ENCODE measurements around the gene ALG8. TPM values are rescaled to one million over a fixed set of nuclear protein-coding genes. Genes with fewer than 3 reads are reported as not detected.

Gene ALG8
- total and polyA plus RNA-seq, 2 donors from 2014 or later = 34.1 to 49.7 TPM

- intact Hi-C loops (cut with DNase I) = no loop called here
- H3K4me1 ChIP-seq (ENCODE audit: control insufficient read depth in 2 of 3, insufficient read depth in 2 of 3, low read depth in 1 of 3, low read length in 3 of 3) = peaks cover 4 to 6% (median 4%) of the 10 kb centered on the region in 3 donors
- no peak overlapping the region for H3K9ac ChIP-seq (ENCODE audit: low read length in 3 of 3)
- no peaks in the 10 kb centered on the region for H3K9me3 ChIP-seq (ENCODE audit: control insufficient read depth in 2 of 3, insufficient read depth in 1 of 3, low read length in 3 of 3)
- no peaks in the 10 kb centered on the region for H3K36me3 ChIP-seq (ENCODE audit: control insufficient read depth in 2 of 3, insufficient read depth in 3 of 3, low read length in 3 of 3)
- FAIRE-seq = no peak
- no peak overlapping the region for H3K27ac ChIP-seq (ENCODE audit: low read depth in 2 of 2, low read length in 2 of 2)
- no peak for DNase-seq
- H3K27me3 ChIP-seq (ENCODE audit: control insufficient read depth, insufficient read depth, low read length) = no peaks in the 10 kb centered on the region
- TF ChIP-seq CTCF (IDR thresholded peaks at IDR 0.05; ENCODE audit: borderline replicate concordance, extremely low read depth, insufficient read depth) = no peak
- H3K4me3 ChIP-seq (ENCODE audit: low read length in 3 of 3) = peak overlapping the region in 2 of 3 donors; percentile 70 to 95
Observed at GRCh38 chr11:78138291-78138690, 1.1 kb downstream of the ALG8 start.

GRCh38 chr11:78132475-78132874 is 7.0 kb downstream of the ALG8 start:
- DNase-seq (no peak), FAIRE-seq (no peak)
- H3K36me3 ChIP-seq (ENCODE audit: control insufficient read depth in 2 of 3, insufficient read depth in 3 of 3, low read length in 3 of 3) = no peaks in the 10 kb centered on the region
- no peaks in the 10 kb centered on the region for H3K27me3 ChIP-seq (ENCODE audit: control insufficient read depth, insufficient read depth, low read length)
- H3K9ac ChIP-seq (ENCODE audit: low read length in 3 of 3) = no peak overlapping the region
- no peaks in the 10 kb centered on the region for H3K4me1 ChIP-seq (ENCODE audit: control insufficient read depth in 2 of 3, insufficient read depth in 2 of 3, low read depth in 1 of 3, low read length in 3 of 3)
- no peak for TF ChIP-seq CTCF (IDR thresholded peaks at IDR 0.05; ENCODE audit: borderline replicate concordance, extremely low read depth, insufficient read depth)
- no peaks in the 10 kb centered on the region for H3K9me3 ChIP-seq (ENCODE audit: control insufficient read depth in 2 of 3, insufficient read depth in 1 of 3, low read length in 3 of 3)
- H3K4me3 ChIP-seq (ENCODE audit: low read length in 3 of 3) = no peak overlapping the region
- intact Hi-C loops (cut with DNase I) = no loop called here
- H3K27ac ChIP-seq (ENCODE audit: low read depth in 2 of 2, low read length in 2 of 2) = no peak overlapping the region

- Histone ChIP-seq H3K4me3 (ENCODE audit: low read length in 3 of 3) (no peak overlapping the region), H3K9me3 (ENCODE audit: control insufficient read depth in 2 of 3, insufficient read depth in 1 of 3, low read length in 3 of 3) (no peaks in the 10 kb centered on the region), H3K36me3 (ENCODE audit: control insufficient read depth in 2 of 3, insufficient read depth in 3 of 3, low read length in 3 of 3) (no peaks in the 10 kb centered on the region), H3K27ac (ENCODE audit: low read depth in 2 of 2, low read length in 2 of 2) (no peak overlapping the region), H3K9ac (ENCODE audit: low read length in 3 of 3) (no peak overlapping the region), H3K27me3 (ENCODE audit: control insufficient read depth, insufficient read depth, low read length) (no peaks in the 10 kb centered on the region), H3K4me1 (ENCODE audit: control insufficient read depth in 2 of 3, insufficient read depth in 2 of 3, low read depth in 1 of 3, low read length in 3 of 3) (no peaks in the 10 kb centered on the region)
- no peak for TF ChIP-seq CTCF (IDR thresholded peaks at IDR 0.05; ENCODE audit: borderline replicate concordance, extremely low read depth, insufficient read depth)
- FAIRE-seq (no peak), DNase-seq (no peak)
- intact Hi-C loops (cut with DNase I) = no loop called here
Observed at GRCh38 chr11:78131956-78132355, 7.5 kb downstream of the ALG8 start.

GRCh38 chr11:78127403-78127802 is 12.0 kb downstream of the ALG8 start:
- intact Hi-C loops (cut with DNase I) = no loop called here
- Histone ChIP-seq H3K27ac (ENCODE audit: low read depth in 2 of 2, low read length in 2 of 2) (no peak overlapping the region), H3K4me3 (ENCODE audit: low read length in 3 of 3) (no peak overlapping the region), H3K36me3 (ENCODE audit: control insufficient read depth in 2 of 3, insufficient read depth in 3 of 3, low read length in 3 of 3) (peaks cover 0 to 2% (median 0%) of the 10 kb centered on the region in 3 donors), H3K4me1 (ENCODE audit: control insufficient read depth in 2 of 3, insufficient read depth in 2 of 3, low read depth in 1 of 3, low read length in 3 of 3) (no peaks in the 10 kb centered on the region), H3K27me3 (ENCODE audit: control insufficient read depth, insufficient read depth, low read length) (no peaks in the 10 kb centered on the region), H3K9me3 (ENCODE audit: control insufficient read depth in 2 of 3, insufficient read depth in 1 of 3, low read length in 3 of 3) (no peaks in the 10 kb centered on the region), H3K9ac (ENCODE audit: low read length in 3 of 3) (no peak overlapping the region)
- FAIRE-seq (no peak), DNase-seq (no peak)
- TF ChIP-seq CTCF (IDR thresholded peaks at IDR 0.05; ENCODE audit: borderline replicate concordance, extremely low read depth, insufficient read depth) = no peak
